ENCODE data around the gene EML4. TPM values are rescaled to one million over a fixed set of nuclear protein-coding genes. Genes with fewer than 3 reads are reported as not detected.

EML4 gene
- total RNA-seq, 4 donors from 2014 or later: 20.8 to 29.8 (median 25.3) TPM

GRCh38 chr2:42224422-42225067 is 55.4 kb downstream of the EML4 start:
- Histone ChIP-seq H3K27ac (no peak overlapping the region), H3K4me3 (no peak overlapping the region), H3K9me3 (no peaks in the 10 kb centered on the region), H3K27me3 (no peaks in the 10 kb centered on the region), H3K4me1 (peaks cover 0 to 22% (median 6%) of the 10 kb centered on the region in 4 donors), H3K36me3 (no peaks in the 10 kb centered on the region)
- 89 to 91% methylated on average over 4 of the region's 4 CpGs for WGBS, 2 donors
- no peak for DNase-seq (ENCODE audit: low spot score in 2 of 2)
- TF ChIP-seq POLR2A (IDR thresholded peaks at IDR 0.05) (no peak), CTCF (IDR thresholded peaks at IDR 0.05) (no peak), EP300 (IDR thresholded peaks at IDR 0.05) (no peak)

DNA sequence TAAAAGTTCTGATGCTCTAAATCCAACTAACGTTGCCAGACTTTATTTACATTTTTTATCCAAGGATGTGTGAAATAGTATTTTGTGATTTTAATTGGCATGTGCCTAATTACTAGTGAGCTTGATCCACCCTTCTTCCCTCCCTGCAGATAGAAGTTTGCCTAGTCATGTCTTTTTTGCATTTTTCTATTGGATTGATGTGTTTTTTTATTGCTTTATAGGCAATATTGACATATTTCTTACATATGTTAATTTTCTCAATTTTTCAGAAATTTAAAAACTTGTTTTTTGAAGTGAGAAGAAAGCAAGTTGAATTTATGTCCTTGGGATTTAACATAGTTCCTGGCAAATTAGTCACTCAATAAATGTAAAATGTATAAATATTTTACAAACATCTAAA is 56.4 kb downstream of the EML4 start:
- DNase-seq (ENCODE audit: low spot score in 2 of 2): no peak
- Histone ChIP-seq H3K9me3 (no peaks in the 10 kb centered on the region), H3K4me3 (no peak overlapping the region), H3K4me1 (peaks cover 0 to 24% (median 6%) of the 10 kb centered on the region in 4 donors), H3K27ac (no peak overlapping the region), H3K36me3 (no peaks in the 10 kb centered on the region), H3K27me3 (no peaks in the 10 kb centered on the region)
- TF ChIP-seq POLR2A (IDR thresholded peaks at IDR 0.05) (no peak), EP300 (IDR thresholded peaks at IDR 0.05) (no peak), CTCF (IDR thresholded peaks at IDR 0.05) (no peak)
- WGBS, 2 donors: 98% methylated on average over 1 of the region's 1 CpG

- no peaks in the 10 kb centered on the region for H3K27me3 ChIP-seq
- TF ChIP-seq EP300 (IDR thresholded peaks at IDR 0.05) (no peak), POLR2A (IDR thresholded peaks at IDR 0.05) (no peak), CTCF (IDR thresholded peaks at IDR 0.05) (no peak)
- 92 to 96% methylated on average over 2 of the region's 2 CpGs for WGBS, 2 donors
Measured at GRCh38 chr2:42227491-42227890, 58.3 kb downstream of the EML4 start.

DNA sequence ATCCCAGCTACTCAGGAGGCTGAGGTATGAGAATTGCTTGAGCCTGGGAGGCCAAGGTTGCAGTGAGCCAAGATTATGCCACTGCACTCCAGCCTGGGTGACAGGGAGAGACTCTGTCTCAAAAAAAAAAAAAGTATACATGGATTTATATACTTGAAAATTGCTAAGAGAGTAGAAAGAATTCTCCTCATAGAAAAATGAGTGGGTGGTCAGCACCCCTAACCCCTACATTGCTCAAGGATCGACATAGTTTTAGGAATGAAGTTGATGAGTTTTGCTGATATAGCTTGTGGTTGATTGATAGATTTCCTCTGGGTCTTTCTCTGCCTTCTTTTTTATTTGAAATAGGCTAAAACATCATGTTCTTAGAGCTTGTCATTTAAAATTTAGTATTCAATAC is 58.9 kb downstream of the EML4 start:
- TF ChIP-seq CTCF (IDR thresholded peaks at IDR 0.05) (no peak), EP300 (IDR thresholded peaks at IDR 0.05) (no peak), POLR2A (IDR thresholded peaks at IDR 0.05) (no peak)
- Histone ChIP-seq H3K36me3 (no peaks in the 10 kb centered on the region), H3K27ac (no peak overlapping the region), H3K9me3 (no peaks in the 10 kb centered on the region), H3K4me1 (peaks cover 0 to 17% (median 6%) of the 10 kb centered on the region in 4 donors), H3K27me3 (no peaks in the 10 kb centered on the region), H3K4me3 (no peak overlapping the region)
- 60 to 71% methylated on average over 1 of the region's 1 CpG for WGBS, 2 donors
- DNase-seq (ENCODE audit: low spot score in 2 of 2): no peak

More at GRCh38 chr2:42227491-42227890, 58.3 kb downstream of the EML4 start:
- no peak for DNase-seq (ENCODE audit: low spot score in 2 of 2)
- no peak overlapping the region for H3K4me3 ChIP-seq
- H3K36me3 ChIP-seq: no peaks in the 10 kb centered on the region
- peaks cover 0 to 17% (median 6%) of the 10 kb centered on the region in 4 donors for H3K4me1 ChIP-seq
- no peak overlapping the region for H3K27ac ChIP-seq
- H3K9me3 ChIP-seq: no peaks in the 10 kb centered on the region

DNA sequence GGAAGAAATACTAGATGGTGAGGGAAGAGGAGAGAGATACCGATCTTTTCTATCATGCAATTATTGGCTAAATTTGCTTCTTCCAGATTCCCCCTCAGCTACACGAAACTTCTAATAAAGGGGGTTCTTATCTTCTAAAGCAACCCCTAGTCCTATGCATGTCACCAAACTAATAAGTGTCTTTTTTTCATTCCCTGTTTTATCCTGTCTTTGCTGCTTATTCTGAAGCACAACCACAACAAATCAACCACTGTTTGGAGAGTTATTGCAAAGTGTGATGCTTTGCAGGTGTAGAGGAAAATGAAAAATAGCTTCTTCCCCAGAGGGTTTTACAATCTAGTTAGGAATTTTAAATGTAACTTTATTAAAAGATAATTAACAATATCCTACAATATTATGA is 60.8 kb downstream of the EML4 start:
- no peaks in the 10 kb centered on the region for H3K36me3 ChIP-seq
- 86 to 90% methylated on average over 2 of the region's 2 CpGs for WGBS, 2 donors
- no peaks in the 10 kb centered on the region for H3K9me3 ChIP-seq

More for the DNA sequence above, 60.8 kb downstream of the EML4 start:
- Histone ChIP-seq H3K27ac (no peak overlapping the region), H3K4me1 (peaks cover 0 to 12% (median 0%) of the 10 kb centered on the region in 4 donors), H3K27me3 (no peaks in the 10 kb centered on the region), H3K4me3 (no peak overlapping the region)
- DNase-seq (ENCODE audit: low spot score in 2 of 2): no peak
- TF ChIP-seq CTCF (IDR thresholded peaks at IDR 0.05) (no peak), EP300 (IDR thresholded peaks at IDR 0.05) (no peak), POLR2A (IDR thresholded peaks at IDR 0.05) (no peak)

Measured in tibial nerve (tissue), 4 donors.